Hepatic stellate cell (primary cell): ENCODE results near the gene MINDY4.

Experiments used
- DNase-seq: peaks from one replicate; pipeline ENCODE4 v3.0.0; 2011; ENCODE audit warnings: low spot score

Gene MINDY4

DNA sequence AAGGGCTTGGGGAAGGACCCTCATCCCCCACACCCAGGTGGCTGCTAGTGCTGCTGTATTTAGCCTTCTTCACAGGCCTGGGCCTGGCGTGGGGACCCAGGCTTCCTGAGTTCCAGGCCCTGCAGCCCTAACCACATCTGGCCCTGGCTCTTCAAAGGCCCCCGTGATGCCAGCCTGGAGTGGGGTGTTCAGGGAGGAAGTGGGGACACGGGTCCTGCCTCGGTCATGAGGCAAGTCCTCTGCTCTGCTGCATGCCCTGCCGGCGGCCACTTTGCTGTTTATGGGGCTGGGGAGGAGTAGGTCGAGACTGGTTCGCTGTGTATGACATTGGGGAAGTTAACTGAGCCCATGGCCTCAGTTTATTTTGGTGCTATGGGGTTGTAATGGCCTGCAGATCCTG is 131.9 kb downstream of the MINDY4 start:
- no peak for DNase-seq

DNA sequence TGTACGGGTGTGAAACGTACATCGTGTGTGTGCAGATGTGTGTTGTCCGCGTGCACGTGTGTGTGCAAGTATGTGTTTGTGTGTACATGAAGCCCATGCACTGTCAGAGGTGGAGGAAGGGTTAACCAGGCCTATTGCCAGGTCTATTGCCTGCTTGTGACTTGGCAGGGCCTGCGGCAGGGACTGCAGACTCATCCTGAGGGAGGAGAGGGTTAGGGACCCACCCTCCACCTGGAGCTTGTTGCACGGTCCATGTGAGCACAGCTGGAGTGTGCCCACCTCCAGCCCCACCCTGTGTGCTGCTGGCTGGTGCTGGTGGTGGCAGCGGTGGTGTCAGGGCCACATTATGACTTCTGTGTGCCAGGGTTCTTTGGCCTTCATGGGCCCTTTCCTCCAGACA is 133.3 kb downstream of the MINDY4 start:
- DNase-seq: no peak

DNA sequence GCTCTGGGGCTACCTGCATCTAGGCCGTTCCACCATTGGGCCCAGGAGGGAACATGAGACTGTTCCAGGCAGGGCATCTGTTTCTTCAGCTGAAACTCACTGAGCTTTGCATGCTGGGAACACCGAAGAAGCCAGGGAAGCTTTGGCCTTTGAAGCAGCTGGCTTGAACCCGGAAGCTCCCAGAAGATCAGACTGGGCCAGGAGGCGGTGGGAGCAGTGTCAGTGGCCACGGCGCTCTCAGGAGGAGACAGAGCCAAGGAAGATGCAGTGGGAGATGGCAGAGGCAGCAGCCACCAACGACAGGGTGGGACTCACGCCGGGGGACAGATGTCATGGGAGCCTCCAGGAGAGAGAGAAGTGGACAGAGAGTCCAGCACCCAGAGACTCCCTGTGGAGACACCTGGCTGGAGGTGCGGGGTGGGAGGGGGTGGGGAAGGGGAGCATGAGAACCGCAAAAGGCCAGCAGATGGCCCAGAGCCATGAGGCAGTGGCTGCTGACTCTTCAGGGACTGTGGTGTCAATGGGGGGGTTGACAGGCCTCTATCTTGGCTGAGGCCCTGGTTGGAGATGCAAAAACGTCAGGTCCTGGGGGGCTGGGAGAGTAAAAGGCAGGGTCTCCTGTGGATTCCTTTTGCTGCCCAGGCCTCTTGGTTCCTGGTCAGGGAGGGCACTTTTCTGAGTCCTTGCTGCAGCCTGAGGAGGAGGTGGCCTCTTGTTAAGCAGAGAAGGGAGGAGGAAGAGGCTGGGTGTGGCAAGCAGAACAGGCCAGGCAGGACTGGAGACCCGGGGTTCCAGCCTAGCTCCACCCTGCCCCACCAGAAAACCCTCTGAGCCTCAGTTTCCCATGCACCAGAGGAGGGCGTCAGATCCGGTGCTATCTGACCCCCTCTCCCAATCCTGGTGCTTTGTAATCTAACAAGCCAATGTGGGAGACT is 134.1 kb downstream of the MINDY4 start:
- no peak for DNase-seq

DNA sequence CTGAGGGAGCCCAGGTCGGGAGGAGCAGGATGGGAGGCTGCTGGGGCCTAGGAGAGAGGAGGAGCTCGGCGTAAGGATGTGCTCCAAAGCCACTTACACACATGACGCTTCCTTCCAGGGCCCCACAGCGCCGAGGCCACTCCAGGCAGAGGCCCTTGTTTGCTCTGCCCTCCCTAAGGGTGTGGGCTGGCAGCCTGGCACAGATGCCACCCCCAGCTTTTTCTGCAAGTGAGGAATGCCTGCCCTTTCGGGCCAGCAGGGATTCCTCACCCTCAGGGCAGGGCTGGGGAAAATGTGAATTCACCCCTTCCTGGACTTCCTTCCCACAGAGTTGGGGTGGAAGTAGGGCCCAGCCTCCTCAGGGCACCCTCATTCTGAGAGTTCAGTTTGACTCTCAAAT is 134.8 kb downstream of the MINDY4 start:
- DNase-seq: no peak

DNA sequence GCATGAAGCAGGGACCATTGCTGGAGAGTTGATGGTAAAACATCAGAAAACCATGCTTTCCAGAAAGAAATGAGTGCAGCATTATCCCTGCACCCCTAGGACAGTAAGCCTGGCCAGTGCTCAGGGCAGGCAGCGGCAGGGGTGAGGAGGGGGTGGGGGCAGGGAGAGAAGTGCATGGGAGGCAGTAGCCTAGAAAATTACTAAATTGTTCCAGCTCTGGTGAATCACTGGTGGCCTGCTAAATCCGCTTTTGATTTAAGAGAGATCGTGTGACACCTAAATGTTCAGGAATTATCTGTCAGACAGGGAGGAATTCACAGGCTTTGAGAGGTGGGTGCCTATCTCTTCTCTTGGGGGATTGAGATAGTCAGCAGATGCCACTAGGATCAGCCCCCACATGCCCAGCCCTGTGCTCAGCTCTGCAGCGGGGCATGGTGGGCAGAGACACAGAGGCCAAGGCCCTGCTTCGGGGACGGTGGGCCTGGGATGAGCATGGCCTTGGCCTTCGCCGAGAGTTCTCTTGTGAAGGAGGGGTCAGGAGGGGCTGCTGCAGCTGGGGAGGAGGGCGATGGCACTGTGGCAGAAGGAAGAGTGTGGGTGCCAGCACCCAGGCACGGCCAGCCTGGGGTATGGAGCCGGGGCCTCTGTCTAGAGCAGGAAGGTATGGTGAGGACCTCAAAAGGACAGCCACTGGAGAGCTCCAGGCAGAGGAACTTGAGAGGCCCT is 135.5 kb downstream of the MINDY4 start:
- DNase-seq: no peak

DNA sequence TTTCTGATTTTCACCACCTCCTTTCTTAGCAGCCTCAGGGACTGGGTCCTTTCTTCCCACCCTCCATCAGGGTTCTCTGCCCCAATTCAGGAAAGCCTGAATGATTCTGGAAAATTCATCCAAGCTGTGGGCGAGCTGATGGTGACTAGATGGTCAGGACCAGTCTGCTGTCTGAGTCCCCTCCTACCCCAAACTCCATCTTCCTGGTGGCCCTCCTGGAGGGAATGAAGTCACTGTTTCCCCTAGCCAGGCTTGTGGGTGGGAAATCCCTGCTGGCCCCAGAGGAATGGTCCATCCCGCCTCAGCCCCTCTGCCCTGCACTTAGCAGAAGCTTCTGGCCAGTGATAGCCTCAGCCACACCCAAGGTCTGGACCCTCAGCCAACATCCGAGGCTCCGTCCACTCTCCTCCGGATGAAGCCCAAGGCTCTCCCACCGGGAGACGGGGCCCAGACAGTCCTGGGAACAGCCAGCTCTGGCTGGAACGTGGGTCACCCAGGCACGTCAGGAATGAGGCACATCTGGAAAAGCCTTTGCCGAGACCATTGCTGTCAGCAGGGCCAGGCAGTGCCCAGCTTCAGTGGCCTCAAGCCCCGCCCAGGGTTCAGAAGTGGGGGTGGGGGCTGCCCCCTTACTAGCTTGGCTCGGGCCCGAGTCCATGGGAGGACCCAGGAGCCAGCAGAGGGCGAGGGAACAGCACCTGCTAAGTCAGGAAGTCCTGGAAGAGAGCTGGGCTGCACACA is 136.5 kb downstream of the MINDY4 start:
- DNase-seq: no peak

DNA sequence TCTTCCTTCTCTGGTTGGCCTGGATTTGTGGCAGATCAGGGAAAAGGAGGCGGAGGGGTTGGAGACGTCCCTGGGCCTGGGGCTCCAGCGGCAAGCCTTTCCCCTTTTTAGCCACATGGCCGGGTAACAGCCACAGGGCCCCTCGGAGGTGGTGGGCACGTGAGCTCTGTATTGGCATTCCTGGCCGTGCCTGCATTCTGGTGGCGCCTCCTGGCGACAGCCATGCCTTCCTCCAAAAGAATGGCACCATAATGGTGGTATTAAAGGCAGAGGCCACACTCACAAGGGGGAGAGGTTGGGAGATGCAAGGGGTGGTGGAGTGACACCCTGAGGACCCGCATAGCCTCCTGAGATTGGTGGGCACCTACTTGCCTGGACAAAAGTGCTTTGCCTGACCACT is 137.5 kb downstream of the MINDY4 start:
- no peak for DNase-seq

DNA sequence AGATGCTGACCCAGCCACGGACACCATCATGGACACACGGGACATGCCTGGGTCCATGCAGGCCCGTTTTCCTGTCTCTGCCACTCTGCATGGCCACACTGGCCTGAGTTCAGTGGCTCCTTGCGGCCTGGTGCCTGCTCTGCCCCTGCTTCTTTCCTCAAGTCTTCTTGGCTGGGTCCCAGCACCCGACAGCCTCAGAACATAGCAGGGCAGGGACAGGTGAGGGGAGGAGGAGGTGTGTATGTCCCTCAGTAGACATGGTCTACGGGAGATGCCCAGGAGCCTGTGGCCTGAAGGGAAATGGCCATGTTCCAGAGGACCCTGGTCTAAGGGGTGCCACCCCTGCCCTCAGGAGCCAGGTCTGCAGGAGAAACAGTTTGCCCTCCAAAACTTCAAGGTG is 138.2 kb downstream of the MINDY4 start:
- no peak for DNase-seq

DNA sequence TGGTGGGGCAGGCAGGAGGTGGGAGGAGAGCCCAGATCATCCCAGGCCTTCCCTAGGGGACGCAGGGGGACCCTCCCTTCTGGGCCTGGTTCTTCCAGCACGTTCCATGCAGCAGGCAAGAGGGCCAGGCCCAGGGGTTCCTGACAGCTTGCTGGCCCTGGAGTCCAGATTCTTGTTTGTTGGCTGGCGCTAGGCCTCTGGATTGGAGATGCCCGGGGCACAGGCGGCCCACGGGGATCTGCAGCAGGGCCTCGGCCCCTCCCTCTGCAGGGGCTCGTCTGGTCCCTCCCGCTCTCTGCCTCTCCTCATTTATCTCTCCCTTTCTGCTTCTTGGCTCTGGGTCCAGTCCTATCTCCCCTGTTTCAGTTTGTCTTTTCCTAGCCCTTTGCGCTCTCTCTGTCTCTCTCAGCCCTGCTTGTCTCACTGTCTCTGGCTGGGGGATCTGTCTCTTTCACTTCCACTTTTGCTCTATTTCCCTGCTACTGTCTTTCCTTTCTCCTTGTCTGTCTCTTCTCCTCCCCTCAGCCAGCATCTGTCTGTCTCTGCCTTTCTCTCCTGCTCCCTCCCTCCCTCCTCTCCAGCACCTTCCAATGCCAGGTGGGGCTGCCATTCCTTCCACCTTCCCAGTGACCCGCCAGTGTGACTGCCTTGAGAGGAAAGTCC is 139.3 kb downstream of the MINDY4 start:
- no peak for DNase-seq

DNA sequence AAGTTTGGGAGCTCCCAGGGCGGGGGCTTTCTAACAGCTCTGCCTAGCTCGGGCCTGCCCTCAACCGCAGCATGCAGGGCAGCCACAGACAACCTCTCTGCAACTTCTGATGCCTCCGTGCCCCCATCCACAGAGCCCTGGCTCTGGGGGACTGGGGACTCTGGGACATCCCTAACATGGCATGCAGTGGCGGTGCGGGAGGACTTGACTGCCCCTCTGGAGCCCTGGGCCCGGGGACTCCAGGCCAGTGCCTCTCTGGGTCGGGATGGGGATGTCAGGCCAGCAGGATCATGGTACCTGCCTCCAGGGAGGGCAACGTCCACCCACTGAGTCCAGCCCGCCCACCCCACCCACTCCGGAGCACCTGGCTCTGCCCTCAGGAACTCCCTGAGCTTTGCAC is 139.9 kb downstream of the MINDY4 start:
- no peak for DNase-seq

DNA sequence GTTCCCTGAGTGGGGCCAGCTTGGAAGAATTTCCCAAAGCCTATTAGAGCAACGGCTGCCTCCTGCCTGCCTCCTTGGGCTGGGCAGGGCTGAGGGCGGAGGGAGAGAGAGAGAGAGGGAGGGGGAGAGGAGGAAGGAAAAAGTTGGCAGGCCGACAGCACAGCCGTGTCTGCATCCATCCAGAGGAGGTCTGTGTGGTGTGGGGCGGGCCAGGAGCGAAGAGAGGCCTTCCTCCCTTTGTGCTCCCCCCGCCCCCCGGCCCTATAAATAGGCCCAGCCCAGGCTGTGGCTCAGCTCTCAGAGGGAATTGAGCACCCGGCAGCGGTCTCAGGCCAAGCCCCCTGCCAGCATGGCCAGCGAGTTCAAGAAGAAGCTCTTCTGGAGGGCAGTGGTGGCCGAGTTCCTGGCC is 140.3 kb downstream of the MINDY4 start, which contains the start of gene AQP1:
AQP1 (plus strand) TSS at position 293 of the 409 bp plus-strand sequence; CDS start at position 350, 57 bp downstream.
- DNase-seq: no peak

DNA sequence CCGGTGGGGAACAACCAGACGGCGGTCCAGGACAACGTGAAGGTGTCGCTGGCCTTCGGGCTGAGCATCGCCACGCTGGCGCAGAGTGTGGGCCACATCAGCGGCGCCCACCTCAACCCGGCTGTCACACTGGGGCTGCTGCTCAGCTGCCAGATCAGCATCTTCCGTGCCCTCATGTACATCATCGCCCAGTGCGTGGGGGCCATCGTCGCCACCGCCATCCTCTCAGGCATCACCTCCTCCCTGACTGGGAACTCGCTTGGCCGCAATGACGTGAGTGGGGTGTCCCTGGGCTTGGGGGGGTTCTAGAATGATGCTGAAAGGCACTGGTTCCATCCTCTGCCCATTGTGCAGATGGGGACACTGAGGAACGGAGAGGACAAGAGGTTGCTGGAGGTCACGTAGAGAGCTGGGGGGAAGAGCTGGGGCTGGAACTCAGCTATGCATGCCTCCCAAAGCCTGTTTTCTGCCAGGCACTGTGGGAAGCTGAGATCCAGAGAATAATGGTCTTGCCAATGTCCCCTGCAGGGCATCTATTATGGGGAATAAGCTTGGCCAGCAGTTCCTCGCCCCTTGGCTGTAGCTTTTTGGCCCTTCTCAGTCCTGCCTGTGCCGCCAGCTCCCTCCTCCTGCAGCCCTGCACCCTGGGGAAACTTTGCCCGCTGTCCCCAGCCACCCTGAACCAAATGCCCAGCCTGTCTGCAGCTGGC is 141.0 kb downstream of the MINDY4 start:
- DNase-seq: no peak

DNA sequence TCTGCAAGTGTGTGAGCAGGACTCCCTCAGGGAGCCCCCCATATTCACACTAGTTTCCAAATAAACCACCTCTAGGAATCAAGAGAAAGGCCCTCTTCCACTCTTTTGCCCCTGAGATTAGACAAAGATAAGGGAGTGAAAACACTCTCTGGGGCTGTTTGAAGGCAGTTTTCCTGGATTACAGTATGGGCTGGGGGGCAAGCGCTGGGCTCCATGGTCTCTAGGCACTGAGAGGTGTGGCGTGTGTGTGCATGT is 141.4 kb downstream of the MINDY4 start:
- DNase-seq: no peak

DNA sequence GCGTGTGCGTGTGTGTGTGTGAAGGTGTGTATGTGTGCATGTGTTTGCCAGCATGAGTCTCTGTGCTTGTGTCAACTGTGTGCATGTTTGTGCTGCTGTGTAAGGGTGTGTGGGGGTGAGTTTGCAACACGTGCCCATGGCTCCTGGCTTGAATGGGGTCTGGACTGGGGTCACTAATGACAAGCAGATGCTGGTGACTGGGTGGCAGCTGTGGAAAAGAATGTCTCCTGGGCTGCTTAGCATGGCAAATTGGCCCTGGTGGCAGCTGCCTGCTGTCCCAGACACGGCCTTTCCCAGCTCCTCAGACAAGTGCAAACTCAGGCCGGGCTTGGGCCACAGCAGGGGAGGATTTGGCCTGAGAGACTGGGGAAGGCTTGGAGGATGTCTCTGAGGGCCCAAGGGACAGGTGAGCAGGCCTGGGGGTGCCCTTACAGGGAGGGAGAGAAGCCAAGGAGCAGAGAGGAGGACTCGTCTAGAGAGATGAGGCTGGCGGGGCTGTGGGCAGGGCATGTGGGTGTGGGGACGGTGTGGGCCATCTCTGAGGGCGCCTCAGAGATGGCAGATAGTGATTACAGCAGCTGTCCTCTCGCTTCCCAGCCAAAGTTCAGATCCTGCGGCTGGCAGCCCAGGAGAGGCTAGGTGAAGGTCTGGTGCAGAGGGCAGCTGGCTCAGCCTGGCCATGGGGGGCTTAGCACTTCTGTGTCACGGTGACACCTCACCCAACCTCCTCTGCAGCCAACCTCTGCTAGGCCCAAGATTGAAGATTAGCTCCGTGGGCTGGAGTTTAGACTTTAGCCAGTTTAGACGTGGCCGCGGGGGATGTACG is 142.0 kb downstream of the MINDY4 start:
- DNase-seq: no peak

DNA sequence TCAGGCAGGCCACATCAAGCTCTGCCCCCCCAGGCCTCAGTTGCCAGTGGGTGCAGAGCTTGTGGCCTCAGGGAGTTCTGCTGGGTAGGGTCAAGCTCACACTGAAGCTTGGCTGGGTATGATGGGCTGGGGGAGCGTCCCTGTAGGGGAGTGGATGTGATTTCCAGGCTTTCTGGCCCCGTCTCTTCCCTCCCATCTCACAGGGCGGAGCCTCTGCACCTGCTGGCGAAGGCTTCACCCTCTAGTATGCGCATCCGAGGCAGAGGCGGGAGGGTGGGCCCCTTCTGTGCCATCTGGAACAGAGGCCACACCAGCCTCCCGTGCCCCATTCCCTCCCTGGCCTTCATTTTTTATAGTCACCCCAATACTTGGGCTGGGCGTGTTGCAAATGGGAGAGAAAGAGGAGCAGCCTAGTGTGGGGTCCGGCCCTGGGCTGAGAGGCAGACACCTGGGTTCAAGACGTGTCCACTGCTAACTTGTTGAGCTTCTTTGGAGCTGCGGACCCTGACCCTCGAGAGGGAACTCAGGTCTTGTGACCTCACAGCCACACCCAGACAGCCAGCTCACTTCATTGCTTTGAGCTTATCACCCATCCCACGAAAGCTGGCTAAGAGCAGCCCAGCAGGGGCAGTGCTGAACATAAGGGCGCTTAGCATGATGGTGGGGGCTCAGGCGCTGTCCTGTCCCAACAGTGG is 142.8 kb downstream of the MINDY4 start:
- DNase-seq: no peak

DNA sequence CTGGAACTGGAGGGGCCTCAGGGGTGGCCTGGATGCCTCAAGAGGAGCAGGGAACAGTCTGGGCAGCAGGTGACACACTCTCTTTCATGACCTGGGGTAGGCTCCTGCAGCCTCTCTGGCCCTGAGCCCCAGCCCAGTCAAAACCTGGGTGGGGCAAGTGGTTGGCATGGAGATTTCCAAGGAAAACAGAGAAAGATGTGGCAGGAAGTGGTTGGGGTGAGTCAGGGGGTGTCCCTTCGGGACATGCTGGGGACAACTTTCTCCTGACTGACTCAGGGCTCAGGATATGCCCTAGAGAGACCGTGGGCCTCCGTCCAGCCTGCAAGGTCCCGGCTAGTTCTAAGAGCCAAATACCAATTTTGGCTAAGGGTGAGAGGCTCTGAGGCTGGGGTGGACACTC is 143.4 kb downstream of the MINDY4 start:
- peak; percentile 93 for DNase-seq

DNA sequence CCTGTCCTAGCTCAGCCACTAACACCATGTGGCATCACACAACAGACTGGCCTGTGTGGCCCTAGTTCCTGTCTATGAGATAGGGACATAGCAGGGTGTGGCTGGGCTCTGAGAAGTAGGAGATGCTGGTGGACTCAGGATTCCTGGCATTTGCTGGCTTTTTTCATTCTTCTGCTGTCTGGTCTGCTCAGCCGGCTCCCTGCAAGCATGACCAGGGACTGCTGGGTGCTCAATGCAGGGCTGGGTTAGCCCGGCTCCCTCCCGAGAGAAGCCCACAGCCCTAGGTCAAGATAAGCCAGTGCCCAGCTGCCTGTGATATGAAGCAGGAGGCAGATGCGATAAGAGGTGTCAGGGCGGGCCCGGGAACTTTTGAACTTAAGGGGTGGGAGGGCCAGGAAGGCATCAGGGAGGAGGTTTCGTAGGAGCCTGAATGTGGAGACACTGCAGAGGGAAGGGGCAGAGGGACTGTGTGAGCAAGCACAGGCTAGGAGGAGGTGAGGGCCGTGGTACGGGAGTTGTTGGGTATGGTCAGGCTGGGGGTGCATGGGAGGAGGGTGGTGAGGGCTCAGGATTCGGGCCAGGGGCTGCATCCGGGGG is 143.9 kb downstream of the MINDY4 start:
- DNase-seq: peak; percentile 73

DNA sequence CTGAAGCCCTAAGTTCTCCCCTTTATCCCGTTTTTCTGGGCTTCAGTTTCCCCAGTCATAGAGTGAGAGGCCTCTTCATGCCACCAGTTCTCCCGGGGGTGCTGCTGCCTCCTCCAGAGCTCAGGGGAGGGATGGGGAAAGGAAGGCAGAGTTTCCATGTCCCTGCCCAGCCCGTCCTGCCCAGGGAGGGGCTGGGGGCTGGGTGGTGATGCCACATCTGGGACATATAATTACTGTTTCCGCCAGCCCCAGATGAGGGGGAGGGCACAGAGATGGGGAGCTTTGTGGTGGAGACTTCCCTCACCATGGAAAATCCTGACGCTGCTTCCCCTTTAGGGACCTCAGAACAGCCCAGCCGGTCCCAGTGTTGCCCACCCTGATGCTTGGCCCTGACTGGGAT is 144.5 kb downstream of the MINDY4 start:
- no peak for DNase-seq

DNA sequence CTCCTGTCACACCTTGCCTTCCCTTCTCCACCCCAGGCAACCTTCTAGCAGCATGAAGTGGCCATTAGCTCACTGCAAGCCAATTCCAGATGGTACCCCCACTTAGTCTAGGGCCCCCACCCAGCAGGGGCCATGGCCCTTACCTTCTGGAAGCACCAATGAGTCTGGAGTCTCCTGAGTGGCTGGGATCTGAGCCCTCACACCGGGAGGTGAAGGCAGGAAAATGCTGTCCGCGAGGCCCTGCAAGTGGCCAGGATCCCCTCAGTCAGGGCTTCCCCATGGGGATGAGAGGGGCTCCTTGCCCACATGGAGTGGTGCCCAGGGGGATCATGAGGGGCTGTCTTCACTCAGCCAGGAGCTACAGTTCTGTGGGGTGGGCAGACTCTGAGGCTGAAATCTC is 145.0 kb downstream of the MINDY4 start:
- no peak for DNase-seq

DNA sequence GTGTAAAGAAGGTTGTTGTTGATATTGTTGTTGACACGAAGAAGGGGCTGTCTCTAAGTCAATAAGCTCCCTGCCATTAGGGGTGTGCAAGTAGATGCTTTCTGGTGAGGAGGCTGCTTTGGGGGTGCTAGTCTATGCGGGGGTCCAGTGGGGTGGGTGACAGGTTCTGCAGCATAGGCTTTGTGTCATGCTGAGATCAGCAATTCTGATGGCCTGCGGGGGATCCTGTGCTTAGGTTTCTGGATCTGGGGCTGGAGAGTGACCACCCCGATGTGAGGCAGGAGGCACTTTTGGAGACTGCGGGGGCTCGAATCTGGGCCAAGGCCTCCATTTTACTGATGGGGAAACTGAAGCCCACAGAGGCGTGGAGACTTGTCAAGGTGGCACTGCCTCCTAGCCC is 145.6 kb downstream of the MINDY4 start:
- no peak for DNase-seq
